OCI-LY1 (cell line): Measurements from ENCODE around the gene ABCB4.

Experiments
- EZH2 ChIP-seq: fragments of 200-600 bp; sonication (generic), shearing (Covaris generic); IDR thresholded peaks from 2 replicates; pipeline ENCODE4 v1.8.0; 2017; ENCODE audit warnings: borderline replicate concordance, mixed run types, mild to moderate bottlenecking, antibody characterized with exemption, low read length, moderate library complexity, mixed read lengths
- TF ChIP-seq, protein P1 (sequence below): fragments of 200-600 bp; sonication (generic), shearing (Covaris generic); IDR thresholded peaks from 2 replicates; pipeline ENCODE4 v1.5.1; 2017; ENCODE audit warnings: mild to moderate bottlenecking, antibody characterized with exemption, low read length, moderate library complexity, mixed read lengths

DNA sequence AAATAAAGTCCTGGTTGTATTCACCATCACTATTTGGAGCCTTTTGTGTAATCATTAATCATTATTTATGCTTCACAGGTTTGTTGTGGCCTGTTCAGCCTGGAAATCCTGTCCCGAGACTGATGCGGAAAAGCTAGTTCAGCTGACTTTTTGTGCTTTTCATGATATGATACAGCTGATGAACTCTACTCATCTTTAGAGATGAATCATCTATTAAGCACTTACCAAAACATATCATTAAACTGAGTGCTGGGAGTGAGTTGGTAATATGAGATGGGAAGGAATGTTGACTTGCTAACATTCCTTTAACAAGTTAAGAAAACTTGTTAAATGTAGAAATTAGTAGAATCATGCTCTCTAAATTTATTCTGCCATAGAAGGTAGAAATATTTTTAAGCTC, 77.0 kb downstream of the ABCB4 start:
- TF ChIP-seq, protein P1, sequence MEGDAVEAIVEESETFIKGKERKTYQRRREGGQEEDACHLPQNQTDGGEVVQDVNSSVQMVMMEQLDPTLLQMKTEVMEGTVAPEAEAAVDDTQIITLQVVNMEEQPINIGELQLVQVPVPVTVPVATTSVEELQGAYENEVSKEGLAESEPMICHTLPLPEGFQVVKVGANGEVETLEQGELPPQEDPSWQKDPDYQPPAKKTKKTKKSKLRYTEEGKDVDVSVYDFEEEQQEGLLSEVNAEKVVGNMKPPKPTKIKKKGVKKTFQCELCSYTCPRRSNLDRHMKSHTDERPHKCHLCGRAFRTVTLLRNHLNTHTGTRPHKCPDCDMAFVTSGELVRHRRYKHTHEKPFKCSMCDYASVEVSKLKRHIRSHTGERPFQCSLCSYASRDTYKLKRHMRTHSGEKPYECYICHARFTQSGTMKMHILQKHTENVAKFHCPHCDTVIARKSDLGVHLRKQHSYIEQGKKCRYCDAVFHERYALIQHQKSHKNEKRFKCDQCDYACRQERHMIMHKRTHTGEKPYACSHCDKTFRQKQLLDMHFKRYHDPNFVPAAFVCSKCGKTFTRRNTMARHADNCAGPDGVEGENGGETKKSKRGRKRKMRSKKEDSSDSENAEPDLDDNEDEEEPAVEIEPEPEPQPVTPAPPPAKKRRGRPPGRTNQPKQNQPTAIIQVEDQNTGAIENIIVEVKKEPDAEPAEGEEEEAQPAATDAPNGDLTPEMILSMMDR = no peak
- no peak for TF ChIP-seq EZH2
